HUES64 (cell line): ENCODE results near the gene RUSF1.
"Not testable (repeated sequence)": the region's sequence is repeated elsewhere in the genome, so short reads cannot be mapped to it uniquely, and the experiment has no call there.

ENCODE experiments used
- H3K27ac ChIP-seq: 2 replicates; pipeline ENCODE4 v1.7.0; 2013; ENCODE audit warnings: low read depth, low read length, inconsistent platforms
- H3K27me3 ChIP-seq: 2 replicates; pipeline ENCODE4 v1.6.1; 2013; ENCODE audit warnings: mild to moderate bottlenecking, low read length; ENCODE audit not compliant: insufficient read depth
- H3K36me3 ChIP-seq: 2 replicates; pipeline ENCODE4 v1.6.1; 2013; ENCODE audit warnings: mild to moderate bottlenecking, low read length; ENCODE audit not compliant: insufficient read depth
- H3K4me1 ChIP-seq: 2 replicates; pipeline ENCODE4 v1.6.1; 2013; ENCODE audit warnings: mild to moderate bottlenecking, low read length, moderate library complexity; ENCODE audit not compliant: insufficient read depth
- H3K4me3 ChIP-seq: 2 replicates; pipeline ENCODE4 v1.5.1; 2013; ENCODE audit warnings: mild to moderate bottlenecking, low read length, moderate library complexity
- H3K9ac ChIP-seq: 2 replicates; pipeline ENCODE4 v1.6.1; 2013; ENCODE audit warnings: mild to moderate bottlenecking, low read depth, low read length
- H3K9me3 ChIP-seq: 2 replicates; pipeline ENCODE4 v1.6.1; 2013; ENCODE audit warnings: low read depth, low read length; ENCODE audit not compliant: insufficient read depth
- WGBS: fragments of 150-250, 120-280 bp; methylation state at CpG from one replicate; pipeline ENCODE4 v1.1.7; 2013; ENCODE audit warnings: missing lambda C conversion rate; 5-methylcytosine and 5-hydroxymethylcytosine counted together

Gene RUSF1

DNA sequence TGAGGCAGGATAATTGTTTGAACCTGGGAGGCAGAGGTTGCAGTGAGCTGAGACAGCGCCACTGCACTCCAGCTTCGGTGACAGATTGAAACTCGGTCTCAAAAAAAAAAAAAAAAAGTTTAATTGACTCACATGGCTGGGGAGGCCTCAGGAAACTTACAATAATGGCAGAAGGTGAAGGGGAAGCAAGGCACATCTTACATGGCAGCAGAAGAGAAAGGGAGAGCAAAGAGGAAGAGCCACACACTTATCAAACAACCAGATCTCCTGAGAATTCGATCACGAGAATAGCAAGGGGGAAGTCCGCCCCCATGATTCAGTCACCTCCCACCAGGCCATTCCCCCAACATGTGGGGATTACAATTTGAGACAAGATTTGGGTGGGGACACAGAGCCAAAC lies 62.3 kb downstream of the RUSF1 start:
- H3K9me3 ChIP-seq, H3K27me3 ChIP-seq, H3K9ac ChIP-seq, H3K4me3 ChIP-seq, H3K27ac ChIP-seq, H3K36me3 ChIP-seq, H3K4me1 ChIP-seq: not testable (repeated sequence)
- WGBS, result 95% methylated on average over 3 of the region's 6 CpGs

DNA sequence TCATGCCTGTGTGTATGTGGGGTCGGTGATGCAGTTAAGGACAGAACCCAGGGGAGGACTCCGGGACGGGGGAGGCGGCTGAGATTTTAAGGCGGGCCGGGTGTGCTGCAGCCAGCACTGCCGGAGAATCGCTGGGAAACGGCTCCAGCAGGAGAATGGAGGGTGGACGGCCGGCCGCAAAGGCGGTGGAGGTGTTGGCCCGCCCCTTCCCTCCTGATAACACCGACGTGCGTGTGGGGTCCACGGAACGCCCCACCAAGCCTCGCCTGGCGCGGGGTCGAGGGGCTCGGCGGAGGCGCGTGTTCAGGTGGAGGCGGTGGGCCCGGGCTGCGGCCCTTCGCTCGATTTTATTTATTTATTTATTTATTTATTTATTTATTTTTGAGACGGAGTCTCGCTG lies 66.2 kb downstream of the RUSF1 start:
- no peaks in the 10 kb centered on the region for H3K36me3 ChIP-seq
- H3K27me3 ChIP-seq, result no peaks in the 10 kb centered on the region; the same call in 1 of the 2 replicates
- no peak overlapping the region for H3K27ac ChIP-seq
- H3K9me3 ChIP-seq, result no peaks in the 10 kb centered on the region
- H3K4me3 ChIP-seq, result peak overlapping the region; percentile 62
- no peak overlapping the region for H3K9ac ChIP-seq
- H3K4me1 ChIP-seq, result no peaks in the 10 kb centered on the region
- WGBS, result 90% methylated on average over 29 of the region's 34 CpGs

DNA sequence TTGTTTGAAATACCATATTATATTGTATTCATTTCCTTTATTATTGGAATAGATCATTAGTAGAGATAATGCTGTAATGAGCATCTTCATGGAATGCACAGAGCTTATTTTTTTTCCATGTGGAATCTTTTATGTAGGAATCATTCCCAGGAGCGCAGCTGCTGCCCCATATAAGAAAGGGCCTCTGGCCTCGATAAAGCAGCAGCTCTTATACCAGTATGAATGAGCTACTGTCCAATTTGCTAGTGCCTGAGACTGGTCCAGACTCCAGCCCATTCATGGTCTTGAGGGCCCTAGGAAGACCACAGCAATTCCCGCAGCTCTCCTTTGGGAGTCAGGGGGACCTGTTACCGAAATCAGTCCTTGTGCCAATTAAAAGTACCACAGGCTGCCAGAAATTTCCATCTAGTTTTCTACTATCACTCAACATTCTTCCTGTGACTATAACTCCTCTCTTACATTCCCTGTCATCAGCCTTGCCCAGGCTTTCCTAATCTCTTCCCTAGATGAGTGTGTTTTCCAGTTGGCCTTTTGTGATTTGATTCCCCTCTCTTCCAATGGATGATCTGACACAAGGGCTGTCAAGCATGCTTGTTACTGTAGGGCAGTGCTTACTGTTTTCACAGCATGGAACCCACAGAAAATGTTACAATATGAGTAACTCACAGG lies 67.5 kb downstream of the RUSF1 start:
- Histone ChIP-seq H3K27me3 (no peaks in the 10 kb centered on the region; the same call in 1 of the 2 replicates), H3K4me1 (no peaks in the 10 kb centered on the region), H3K4me3 (no peak overlapping the region), H3K36me3 (no peaks in the 10 kb centered on the region), H3K9me3 (no peaks in the 10 kb centered on the region), H3K9ac (no peak overlapping the region), H3K27ac (no peak overlapping the region)
- WGBS, result 89% methylated on average over 4 of the region's 4 CpGs

DNA sequence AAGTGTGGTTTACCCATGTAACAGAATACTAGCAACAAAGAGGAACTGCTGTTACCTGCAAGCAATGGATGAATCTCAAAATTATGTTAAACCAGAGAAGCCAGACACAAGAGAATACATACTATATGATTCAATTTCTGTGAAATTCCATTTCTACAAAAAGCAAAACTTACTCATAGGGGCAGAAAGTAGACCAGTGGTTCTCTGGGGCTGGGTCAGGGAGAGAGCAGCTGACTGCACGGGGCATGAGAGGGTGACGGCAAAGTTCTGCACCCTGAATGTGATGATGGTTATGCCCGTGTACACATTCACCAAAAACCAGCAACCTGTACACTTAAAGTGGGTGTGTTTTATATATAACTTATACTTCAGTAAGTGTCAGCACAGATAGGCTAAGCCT lies 68.7 kb downstream of the RUSF1 start:
- Histone ChIP-seq H3K4me1 (no peaks in the 10 kb centered on the region), H3K27me3 (no peaks in the 10 kb centered on the region; the same call in 1 of the 2 replicates), H3K36me3 (no peaks in the 10 kb centered on the region), H3K9me3 (no peaks in the 10 kb centered on the region), H3K9ac (no peak overlapping the region), H3K4me3 (no peak overlapping the region), H3K27ac (no peak overlapping the region)
- 95% methylated on average over 2 of the region's 3 CpGs for WGBS
